Caki2 (cell line): ENCODE measurements around the gene GNA15. TPM values are rescaled to one million over a fixed set of nuclear protein-coding genes. Genes with fewer than 3 reads are reported as not detected.

Source experiments
- DNase-seq: peaks from one replicate; pipeline ENCODE4 v3.0.0-alpha.2; 2015; ENCODE audit warnings: low read depth
- in situ Hi-C: cut with HindIII; loops from 2 replicates; pipeline ENCODE4 v1.10.0; 2016; ENCODE audit warnings: low sequenced_read_pairs, low pct_unique_long_range_greater_than_20kb, mixed read lengths
- total RNA-seq: library from RNA; depleted of rRNA; stranded (reverse); fragments of >200 nt; shearing (Covaris generic); gene quantifications from 2 replicates; pipeline ENCODE4 v1.2.3, GENCODE V29; 2014; ENCODE audit warnings: low replicate concordance; rRNA removed

Gene GNA15
- total RNA-seq, 1 experiment from 2014 or later, result not detected

GRCh38 chr19:3211191-3211590 is 75.4 kb downstream of the GNA15 start:
- DNase-seq, result no peak
- in situ Hi-C loops, result no loop called here

GRCh38 chr19:3213159-3213558 is 77.3 kb downstream of the GNA15 start:
- in situ Hi-C loops, result no loop called here
- no peak for DNase-seq

Other genes starting within 250 kb of the GNA15 start
- gene ZNF57, start 235.1 kb upstream of the GNA15 start, total RNA-seq, result 0.37 and 0.58 TPM in 2 replicates
- 2.2 TPM in 1 of 2 replicates, not detected in the other for gene ZNF77, start 191.1 kb upstream of the GNA15 start, total RNA-seq
- 10.5 and 21.3 TPM in 2 replicates for gene TLE6, start 158.5 kb upstream of the GNA15 start, total RNA-seq
- 3.9 TPM in 1 of 2 replicates, not detected in the other for gene TLE2, start 106.8 kb upstream of the GNA15 start, total RNA-seq
- 117 and 168 TPM in 2 replicates for gene TLE5, start 73.5 kb upstream of the GNA15 start, total RNA-seq
- 17.2 and 24.0 TPM in 2 replicates for gene GNA11, start 41.7 kb upstream of the GNA15 start, total RNA-seq
- gene S1PR4, start 42.7 kb downstream of the GNA15 start, total RNA-seq, result 0.58 TPM in 1 of 2 replicates, not detected in the other
- gene NCLN, start 49.9 kb downstream of the GNA15 start, total RNA-seq, result 45.6 and 108 TPM in 2 replicates
- gene CELF5, start 88.6 kb downstream of the GNA15 start, total RNA-seq, result 0.47 TPM in 1 of 2 replicates, not detected in the other
- 0.06 and 4.6 TPM in 2 replicates for gene NFIC, start 230.6 kb downstream of the GNA15 start, total RNA-seq